Activated naive CD8-positive, alpha-beta T cell treated with anti-CD3 and anti-CD28 coated beads, Interleukin-2, amount 50 U/mL, for 24 hours (primary cell): ENCODE results near the gene TFDP1.

Source experiments
- ATAC-seq: fragments of 150-1000 bp; cut with Tn5 transposase; one replicate; pipeline ENCODE4 v1.10.0; 2021
- DNase-seq: peaks from one replicate; pipeline ENCODE4 v3.0.0; 2021
- H3K27ac Mint-ChIP-seq: one replicate; pipeline ENCODE4 v1.8.0; 2021; ENCODE audit warnings: mild to moderate bottlenecking, mixed read lengths
- H3K27me3 Mint-ChIP-seq: one replicate; pipeline ENCODE4 v1.8.0; 2021; ENCODE audit warnings: mixed read lengths
- H3K36me3 Mint-ChIP-seq: one replicate; pipeline ENCODE4 v1.8.0; 2021; ENCODE audit warnings: low read depth, mixed read lengths
- H3K4me1 Mint-ChIP-seq: one replicate; pipeline ENCODE4 v1.8.0; 2021; ENCODE audit warnings: mixed read lengths
- H3K4me3 Mint-ChIP-seq: one replicate; pipeline ENCODE4 v1.8.0; 2021; ENCODE audit warnings: mild to moderate bottlenecking, moderate library complexity, mixed read lengths
- H3K9me3 Mint-ChIP-seq: one replicate; pipeline ENCODE4 v1.8.0; 2021; ENCODE audit warnings: mixed read lengths

The TFDP1 gene

DNA sequence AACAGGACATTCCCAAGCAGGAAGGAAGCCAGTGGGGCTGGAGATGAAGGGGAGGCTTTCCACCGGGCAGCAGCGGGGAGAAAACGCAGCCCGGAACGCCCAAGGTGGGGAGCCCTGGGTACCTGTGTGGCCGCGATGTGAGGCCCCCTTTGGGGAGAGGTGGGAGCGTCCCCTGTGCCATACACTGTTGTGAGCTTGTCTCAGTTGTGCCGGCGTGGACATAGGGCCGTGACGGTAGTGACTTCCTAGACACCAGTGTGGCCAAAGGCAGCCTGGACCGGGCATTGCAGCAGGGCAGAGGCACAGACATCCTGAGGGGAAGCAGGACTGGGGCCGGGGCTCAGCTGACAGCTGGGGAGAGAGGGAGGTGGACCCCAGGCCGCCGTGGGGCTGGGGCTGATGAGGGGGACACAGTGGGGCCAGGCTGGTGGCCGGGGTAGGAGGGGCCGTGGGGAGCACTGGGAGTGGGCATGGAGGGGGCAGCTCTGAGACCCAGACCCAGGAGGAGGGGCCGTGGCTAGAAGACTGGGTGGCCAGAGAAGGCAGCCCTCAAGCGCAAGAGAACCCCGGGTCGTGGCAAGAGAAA lies 38.5 kb upstream of the TFDP1 start:
- no peak for DNase-seq
- Mint-ChIP-seq H3K4me1 (peaks cover 2% of the 10 kb centered on the region), H3K27ac (no peak overlapping the region), H3K27me3 (no peaks in the 10 kb centered on the region), H3K9me3 (no peaks in the 10 kb centered on the region), H3K4me3 (no peak overlapping the region), H3K36me3 (peaks cover 3% of the 10 kb centered on the region)
- no peak for ATAC-seq

DNA sequence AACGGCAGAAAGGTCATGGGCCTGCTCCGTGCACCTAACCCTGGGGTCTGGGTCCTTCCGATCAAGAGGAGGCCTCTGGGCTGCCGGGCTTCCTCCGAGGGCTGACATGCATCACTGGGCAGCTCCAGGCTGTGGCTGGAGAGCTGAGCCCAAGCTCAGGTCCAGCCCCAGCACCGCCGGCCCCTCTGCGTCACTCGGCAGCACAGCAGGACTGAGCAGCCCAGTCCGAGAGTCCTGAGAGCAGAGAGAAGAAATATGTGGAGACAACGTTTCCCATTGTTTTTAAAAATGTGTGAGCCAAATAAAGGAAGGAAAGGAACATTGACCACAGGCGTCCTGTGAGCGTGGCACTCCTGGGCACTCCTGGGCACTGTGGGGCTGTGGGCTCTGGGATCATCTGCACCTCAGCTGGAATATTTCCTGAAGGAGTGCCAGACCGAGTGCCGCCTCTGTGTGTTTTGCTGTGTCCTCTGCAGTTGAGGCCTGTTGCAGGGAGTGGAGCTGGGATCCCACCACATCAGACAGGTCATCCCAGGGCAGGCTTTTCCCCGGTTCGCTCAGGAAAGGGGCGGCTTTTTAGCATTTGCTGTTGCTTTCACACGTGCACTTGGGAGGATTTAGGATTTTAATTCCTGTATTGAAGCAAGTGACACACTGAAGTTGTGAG lies 37.8 kb upstream of the TFDP1 start:
- no peak overlapping the region for H3K4me3 Mint-ChIP-seq
- no peak overlapping the region for H3K27ac Mint-ChIP-seq
- H3K4me1 Mint-ChIP-seq = peaks cover 2% of the 10 kb centered on the region
- H3K27me3 Mint-ChIP-seq = no peaks in the 10 kb centered on the region
- DNase-seq = no peak
- ATAC-seq = no peak
- H3K36me3 Mint-ChIP-seq = peaks cover 2% of the 10 kb centered on the region
- H3K9me3 Mint-ChIP-seq = no peaks in the 10 kb centered on the region

DNA sequence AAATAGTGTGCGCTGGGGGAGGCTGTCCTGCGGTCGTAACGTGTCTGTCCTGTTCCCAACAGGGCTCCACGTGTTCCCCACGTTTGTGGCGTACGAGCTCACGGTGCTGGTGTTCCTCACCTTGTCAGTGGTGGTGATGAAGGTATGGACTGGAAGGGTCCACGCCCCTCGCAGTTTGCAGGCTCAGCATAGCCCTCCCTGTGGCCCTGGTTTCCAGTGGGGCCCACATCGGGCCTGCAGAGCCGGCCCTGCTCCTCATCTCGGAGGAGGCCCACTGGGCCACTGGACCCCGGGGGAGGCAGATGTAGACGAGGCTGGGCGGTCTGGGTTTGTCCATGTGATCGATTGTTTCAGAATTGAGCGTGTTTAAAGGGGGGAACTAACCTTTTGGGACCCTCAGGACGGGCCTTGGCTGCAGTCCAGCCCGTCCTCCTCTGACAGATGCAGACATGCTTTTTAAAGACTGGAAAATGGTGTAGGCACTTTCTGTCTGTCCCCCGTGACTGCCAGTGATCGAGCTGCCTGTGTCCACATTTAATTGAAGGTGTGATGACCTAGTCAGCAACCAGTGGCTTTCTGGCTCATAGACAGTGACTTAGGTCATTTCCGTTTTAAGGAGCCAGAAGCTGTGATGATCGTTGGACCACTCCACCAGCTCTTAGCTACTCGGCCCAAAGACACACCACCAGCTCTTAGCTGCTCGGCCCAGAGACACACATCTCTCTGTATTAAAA lies 37.1 kb upstream of the TFDP1 start:
- H3K27ac Mint-ChIP-seq = no peak overlapping the region
- no peaks in the 10 kb centered on the region for H3K9me3 Mint-ChIP-seq
- peaks cover 2% of the 10 kb centered on the region for H3K36me3 Mint-ChIP-seq
- no peaks in the 10 kb centered on the region for H3K27me3 Mint-ChIP-seq
- DNase-seq = no peak
- H3K4me3 Mint-ChIP-seq = no peak overlapping the region
- no peak for ATAC-seq
- H3K4me1 Mint-ChIP-seq = peaks cover 2% of the 10 kb centered on the region

DNA sequence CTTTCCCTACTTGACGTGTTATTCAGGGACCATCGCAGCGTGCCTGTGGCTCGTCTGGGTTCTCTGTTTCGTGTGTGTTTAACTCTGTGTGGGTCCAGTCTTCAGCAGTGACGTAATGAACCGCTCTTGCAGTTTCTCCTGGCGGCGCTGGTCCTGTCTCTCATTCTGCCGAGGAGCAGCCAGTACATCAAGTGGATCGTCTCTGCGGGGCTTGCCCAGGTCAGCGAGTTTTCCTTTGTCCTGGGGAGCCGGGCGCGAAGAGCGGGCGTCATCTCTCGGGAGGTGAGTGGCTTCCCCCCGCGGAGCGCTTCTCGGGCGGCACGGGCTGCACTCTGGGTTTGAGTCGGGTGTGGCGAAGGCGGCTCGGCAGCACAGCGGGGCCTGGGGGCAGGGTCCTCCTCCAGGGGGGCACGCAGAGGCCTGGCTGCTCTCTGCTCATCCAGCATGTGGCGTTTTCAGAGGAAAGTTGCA lies 36.3 kb upstream of the TFDP1 start:
- H3K4me1 Mint-ChIP-seq = peaks cover 2% of the 10 kb centered on the region
- ATAC-seq (no peak), DNase-seq (no peak)
- no peak overlapping the region for H3K27ac Mint-ChIP-seq
- H3K27me3 Mint-ChIP-seq = no peaks in the 10 kb centered on the region
- peaks cover 2% of the 10 kb centered on the region for H3K36me3 Mint-ChIP-seq
- H3K4me3 Mint-ChIP-seq = no peak overlapping the region
- H3K9me3 Mint-ChIP-seq = no peaks in the 10 kb centered on the region

DNA sequence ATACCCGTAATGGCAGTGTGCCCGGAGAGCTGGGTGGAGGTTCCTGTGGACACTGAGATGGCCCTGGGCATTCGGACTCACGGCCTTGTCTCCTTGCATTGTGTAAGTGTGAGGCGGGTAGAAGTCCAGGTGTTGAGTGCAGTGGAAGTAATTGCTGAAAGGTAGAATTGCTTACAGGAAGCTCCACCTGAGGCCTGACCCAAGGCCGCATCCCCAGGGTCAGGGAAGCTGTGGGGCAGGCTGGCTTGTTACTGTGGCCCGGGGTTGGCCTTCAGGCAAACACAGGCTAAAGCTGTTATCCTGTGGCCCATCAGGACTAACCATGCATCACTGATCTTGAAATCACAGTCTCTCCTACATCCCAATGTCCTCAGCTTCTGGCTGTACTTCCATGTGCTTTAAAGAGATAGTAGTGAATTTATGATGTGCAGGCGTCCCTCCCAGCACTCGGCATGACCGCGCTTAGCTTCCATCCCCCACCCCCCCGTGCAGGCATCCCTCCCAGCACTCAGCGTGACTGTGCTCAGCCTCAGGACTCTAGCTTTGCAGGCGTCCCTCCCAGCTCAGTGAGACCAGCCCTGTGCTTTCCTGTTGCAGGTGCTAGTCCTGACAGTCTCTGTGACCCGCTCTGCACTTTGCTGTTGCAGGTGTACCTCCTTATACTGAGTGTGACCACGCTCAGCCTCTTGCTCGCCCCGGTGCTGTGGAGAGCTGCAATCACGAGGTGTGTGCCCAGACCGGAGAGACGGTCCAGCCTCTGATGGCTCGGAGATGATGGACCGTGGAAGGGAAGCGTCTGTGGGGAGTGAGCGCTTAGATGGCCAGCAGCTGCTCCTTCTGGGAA lies 35.6 kb upstream of the TFDP1 start:
- H3K36me3 Mint-ChIP-seq = peaks cover 2% of the 10 kb centered on the region
- H3K27ac Mint-ChIP-seq = no peak overlapping the region
- no peaks in the 10 kb centered on the region for H3K27me3 Mint-ChIP-seq
- DNase-seq = no peak
- no peak for ATAC-seq
- H3K9me3 Mint-ChIP-seq = no peaks in the 10 kb centered on the region
- no peaks in the 10 kb centered on the region for H3K4me1 Mint-ChIP-seq
- H3K4me3 Mint-ChIP-seq = no peak overlapping the region

DNA sequence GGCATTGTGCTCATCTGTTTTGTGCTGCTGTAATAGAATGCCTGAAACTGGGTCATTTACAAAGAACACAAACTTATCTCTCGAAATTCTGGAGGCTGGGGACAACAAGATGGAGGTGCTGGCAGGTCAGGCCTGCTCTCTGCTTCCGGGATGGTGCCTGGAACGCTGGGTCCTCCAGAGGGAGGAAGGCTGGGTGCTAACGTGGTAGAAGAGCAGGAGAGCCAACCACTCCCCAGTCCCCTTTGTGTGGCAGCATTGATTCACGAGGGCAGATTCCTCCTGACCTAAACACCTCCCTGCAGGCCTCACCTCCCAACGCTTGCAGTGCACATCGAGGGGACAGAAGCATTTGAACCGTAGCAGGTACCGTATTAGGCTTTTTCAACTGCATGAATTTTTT lies 34.1 kb upstream of the TFDP1 start:
- ATAC-seq (no peak), DNase-seq (no peak)
- Mint-ChIP-seq H3K36me3 (peaks cover 2% of the 10 kb centered on the region), H3K27me3 (no peaks in the 10 kb centered on the region), H3K4me1 (no peaks in the 10 kb centered on the region), H3K9me3 (no peaks in the 10 kb centered on the region), H3K27ac (no peak overlapping the region), H3K4me3 (no peak overlapping the region)

DNA sequence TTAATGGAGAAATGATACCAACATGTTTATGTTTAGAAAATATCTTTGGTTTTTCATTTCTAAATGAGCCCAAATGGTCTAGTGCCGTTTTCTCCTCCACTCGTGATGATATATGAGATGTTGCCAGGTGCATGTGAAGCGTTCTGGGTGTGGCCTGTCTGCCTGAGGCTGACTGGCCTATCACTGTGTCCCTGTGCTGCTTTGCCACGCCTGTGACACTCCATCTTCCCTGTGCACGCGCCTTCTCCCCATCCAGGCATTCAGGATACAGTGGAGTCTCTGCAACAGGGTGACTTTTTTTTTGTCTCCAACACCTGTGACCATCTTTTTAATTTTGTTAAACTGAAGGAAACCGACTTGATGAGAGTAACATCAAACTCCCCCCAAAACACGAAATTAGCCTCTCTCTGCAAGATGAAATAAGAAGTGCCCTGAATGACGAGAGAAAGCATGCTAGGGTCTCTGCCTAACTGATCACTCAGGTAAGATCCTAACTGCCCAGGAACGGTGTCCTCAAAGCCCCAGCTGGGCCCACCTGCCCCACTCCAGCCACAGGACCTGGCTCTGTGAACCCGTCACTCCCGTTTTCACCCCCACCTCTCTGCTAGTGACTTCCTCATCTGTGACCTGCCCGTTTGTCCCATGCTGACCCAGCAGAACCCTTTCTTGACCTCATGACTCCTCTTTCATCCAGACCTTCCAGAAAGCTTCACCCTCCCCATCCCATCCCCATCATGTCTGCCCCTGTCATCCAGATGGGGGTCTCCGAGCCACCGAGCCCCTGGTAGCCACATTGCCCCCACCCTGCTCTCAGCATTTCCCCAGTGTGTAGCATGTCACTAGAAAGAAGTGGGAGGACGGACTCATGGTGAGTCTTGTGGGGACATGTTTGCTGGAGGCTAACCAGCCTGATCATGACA lies 33.2 kb upstream of the TFDP1 start:
- H3K4me3 Mint-ChIP-seq = no peak overlapping the region
- no peak overlapping the region for H3K27ac Mint-ChIP-seq
- no peaks in the 10 kb centered on the region for H3K4me1 Mint-ChIP-seq
- no peaks in the 10 kb centered on the region for H3K9me3 Mint-ChIP-seq
- DNase-seq (no peak), ATAC-seq (no peak)
- H3K36me3 Mint-ChIP-seq = peaks cover 2% of the 10 kb centered on the region
- no peaks in the 10 kb centered on the region for H3K27me3 Mint-ChIP-seq

DNA sequence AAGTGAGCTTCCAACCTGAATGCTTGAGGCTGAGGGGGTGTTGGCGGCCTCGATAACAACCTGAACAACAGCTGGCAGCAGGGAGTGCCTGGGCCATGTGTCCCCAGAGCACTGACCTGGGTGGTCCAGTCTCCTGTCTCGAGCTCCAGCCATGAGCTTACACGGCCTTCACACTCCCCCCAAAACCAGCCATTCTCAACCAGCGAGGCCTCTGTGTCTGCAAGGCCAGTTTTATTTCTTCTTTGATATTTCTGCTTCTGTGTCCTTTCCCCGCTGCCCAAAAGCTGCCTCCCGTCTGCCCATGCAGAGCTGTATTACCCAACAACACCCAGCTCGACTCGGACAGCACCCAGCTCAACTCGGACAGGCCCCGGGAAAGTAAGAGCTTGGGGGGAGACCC lies 32.5 kb upstream of the TFDP1 start:
- no peak for ATAC-seq
- H3K27ac Mint-ChIP-seq = no peak overlapping the region
- peaks cover 2% of the 10 kb centered on the region for H3K36me3 Mint-ChIP-seq
- DNase-seq = no peak
- no peaks in the 10 kb centered on the region for H3K4me1 Mint-ChIP-seq
- no peaks in the 10 kb centered on the region for H3K9me3 Mint-ChIP-seq
- no peaks in the 10 kb centered on the region for H3K27me3 Mint-ChIP-seq
- H3K4me3 Mint-ChIP-seq = no peak overlapping the region

DNA sequence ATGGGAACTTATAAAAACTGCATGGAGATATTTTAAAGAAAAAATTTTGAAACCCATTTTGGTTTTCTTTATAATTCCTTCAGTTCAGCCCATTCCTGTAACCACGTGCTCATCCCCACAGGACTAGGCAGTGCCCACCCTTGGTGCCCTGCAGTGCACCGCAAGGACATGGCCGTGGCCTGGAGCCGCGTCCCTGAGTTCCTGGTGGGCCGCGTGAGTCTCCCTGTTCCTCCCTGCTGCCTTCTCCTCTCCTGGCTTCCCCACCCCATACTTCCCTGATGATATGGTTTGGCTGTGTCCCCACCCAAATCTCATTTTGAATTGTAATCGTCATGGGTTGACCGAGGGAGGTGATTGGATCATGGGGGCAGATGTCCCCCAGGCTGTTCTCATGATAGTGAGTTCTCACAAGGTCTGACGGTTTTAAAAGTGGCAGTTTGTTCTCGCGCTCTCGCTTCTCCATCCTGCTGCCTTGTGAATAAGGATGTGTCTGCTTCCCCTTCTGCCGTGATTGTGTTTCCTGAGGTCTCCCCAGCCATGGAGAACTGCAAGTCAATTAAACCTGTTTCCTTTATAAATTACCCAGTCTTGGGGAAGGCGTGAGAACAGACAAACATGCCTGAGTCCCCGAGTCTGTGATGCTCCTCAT lies 31.6 kb upstream of the TFDP1 start:
- no peak overlapping the region for H3K27ac Mint-ChIP-seq
- no peak overlapping the region for H3K4me3 Mint-ChIP-seq
- ATAC-seq (no peak), DNase-seq (no peak)
- peaks cover 2% of the 10 kb centered on the region for H3K36me3 Mint-ChIP-seq
- no peaks in the 10 kb centered on the region for H3K9me3 Mint-ChIP-seq
- no peaks in the 10 kb centered on the region for H3K27me3 Mint-ChIP-seq
- no peaks in the 10 kb centered on the region for H3K4me1 Mint-ChIP-seq

DNA sequence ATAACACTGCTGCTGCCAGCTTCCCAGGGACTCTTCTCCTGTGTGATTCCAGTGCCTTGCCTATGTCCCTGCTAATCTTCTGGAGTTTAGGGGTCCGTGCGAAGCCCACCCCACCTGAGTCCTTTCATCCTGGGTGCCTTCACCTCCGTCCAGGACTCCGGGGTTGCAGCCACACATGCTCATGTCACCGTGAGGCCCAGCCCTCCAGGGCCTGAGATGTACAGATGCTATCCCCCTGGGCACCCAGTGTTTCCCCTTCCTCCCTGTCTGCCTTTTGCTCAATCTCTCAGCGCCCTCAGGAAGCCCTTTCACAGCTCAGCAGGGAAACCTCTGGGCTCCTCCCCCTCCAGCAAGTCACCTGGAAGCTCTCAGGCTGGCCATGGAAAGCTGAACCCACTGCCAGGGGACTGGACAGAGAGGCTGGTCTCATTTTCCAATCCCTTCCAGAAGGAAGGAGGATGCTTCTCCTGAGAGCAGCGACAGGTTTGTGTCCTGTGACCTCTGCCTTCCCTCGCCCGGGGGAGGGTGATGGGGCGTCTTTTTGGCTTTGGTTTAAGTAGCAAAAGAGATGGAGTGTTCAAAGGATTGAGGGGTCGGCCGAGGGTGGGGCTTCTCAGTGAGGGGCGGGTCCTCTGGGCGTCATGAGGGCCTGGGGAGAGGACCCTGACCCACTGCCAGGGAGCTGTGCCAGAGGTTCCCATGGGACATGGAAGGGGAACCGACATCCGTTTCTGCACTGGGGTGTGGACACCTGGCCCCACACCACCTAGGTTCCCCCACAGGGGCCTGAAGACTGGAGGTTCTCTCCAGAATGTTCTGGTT lies 30.8 kb upstream of the TFDP1 start:
- Mint-ChIP-seq H3K4me1 (no peaks in the 10 kb centered on the region), H3K27me3 (no peaks in the 10 kb centered on the region), H3K4me3 (no peak overlapping the region), H3K36me3 (peaks cover 2% of the 10 kb centered on the region), H3K27ac (no peak overlapping the region), H3K9me3 (no peaks in the 10 kb centered on the region)
- DNase-seq = no peak
- no peak for ATAC-seq

DNA sequence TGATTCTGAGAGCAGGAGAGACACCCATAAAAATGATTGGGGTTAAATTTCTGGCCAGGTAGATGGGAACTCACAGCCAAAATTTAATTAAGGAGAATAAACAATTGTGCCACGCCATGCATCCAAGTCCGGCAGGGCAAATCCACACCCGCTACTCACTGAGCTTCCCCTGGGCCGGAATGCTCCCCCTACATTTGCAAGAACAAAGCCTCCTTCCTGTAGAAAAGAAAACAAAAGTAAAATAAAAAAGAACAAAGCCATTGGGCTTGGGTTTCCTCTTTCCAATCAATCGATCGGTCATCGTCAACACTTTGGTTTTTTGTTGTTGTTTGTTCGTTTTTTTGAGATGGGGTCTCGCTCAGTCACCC lies 30.2 kb upstream of the TFDP1 start:
- Mint-ChIP-seq H3K36me3 (peaks cover 2% of the 10 kb centered on the region), H3K4me1 (no peaks in the 10 kb centered on the region), H3K27me3 (no peaks in the 10 kb centered on the region), H3K9me3 (no peaks in the 10 kb centered on the region), H3K4me3 (no peak overlapping the region), H3K27ac (no peak overlapping the region)
- DNase-seq (no peak), ATAC-seq (no peak)

DNA sequence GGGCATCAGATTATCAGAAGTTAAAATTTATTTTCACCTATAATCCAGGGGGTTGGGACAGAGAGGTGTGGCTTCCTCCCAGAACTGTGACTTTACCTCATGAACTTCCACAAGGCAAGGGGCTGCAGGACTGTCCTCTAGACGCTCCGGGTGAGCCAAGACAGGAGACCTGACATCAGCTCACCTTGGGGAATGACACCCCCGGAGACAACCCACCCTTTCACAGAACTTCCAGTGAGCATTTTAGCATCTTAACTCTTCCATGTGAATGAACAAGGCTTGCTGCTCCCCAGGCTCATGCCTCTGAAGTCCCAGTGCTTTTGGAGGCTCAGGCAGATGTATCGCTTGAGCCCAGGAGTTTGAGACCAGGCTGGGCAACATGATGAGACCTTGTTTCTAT lies 29.4 kb upstream of the TFDP1 start:
- no peaks in the 10 kb centered on the region for H3K4me1 Mint-ChIP-seq
- peak overlapping the region; percentile 26 for H3K27ac Mint-ChIP-seq
- ATAC-seq (no peak), DNase-seq (no peak)
- no peak overlapping the region for H3K4me3 Mint-ChIP-seq
- H3K27me3 Mint-ChIP-seq = no peaks in the 10 kb centered on the region
- peaks cover 2% of the 10 kb centered on the region for H3K36me3 Mint-ChIP-seq
- no peaks in the 10 kb centered on the region for H3K9me3 Mint-ChIP-seq

DNA sequence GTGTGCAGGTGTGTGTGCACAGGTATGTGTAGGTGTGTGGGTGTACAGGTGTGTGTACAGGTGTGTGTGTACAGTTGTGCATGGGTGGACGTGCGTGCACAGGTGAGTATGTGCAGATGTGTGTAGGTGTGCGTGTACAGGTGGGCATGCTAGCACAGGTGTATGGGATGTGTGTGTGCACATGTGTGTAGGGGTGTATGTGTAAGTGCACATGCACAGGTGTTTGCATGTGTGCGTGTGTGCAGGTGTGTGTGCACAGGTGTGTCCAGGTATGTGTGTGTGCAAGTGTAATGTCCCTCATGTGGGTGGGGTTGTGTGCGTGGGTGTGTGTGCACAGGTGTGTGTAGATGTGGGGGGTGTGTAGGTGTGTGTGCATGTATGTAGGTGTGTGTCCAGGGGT lies 27.5 kb upstream of the TFDP1 start:
- Mint-ChIP-seq H3K9me3 (no peaks in the 10 kb centered on the region), H3K4me1 (no peaks in the 10 kb centered on the region), H3K36me3 (no peaks in the 10 kb centered on the region), H3K4me3 (no peak overlapping the region), H3K27me3 (no peaks in the 10 kb centered on the region), H3K27ac (no peak overlapping the region)
- no peak for ATAC-seq
- DNase-seq = no peak
